HT1080 (cell line): ENCODE results near the gene SMARCB1. TPM values are rescaled to one million over a fixed set of nuclear protein-coding genes. Genes with fewer than 3 reads are reported as not detected.

Experiments used
- DNase-seq: peaks from one replicate; pipeline ENCODE4 v3.0.0-alpha.2; 2015; ENCODE audit warnings: low read depth
- total RNA-seq: library from RNA; depleted of rRNA; stranded (reverse); fragments of >200 nt; shearing (Covaris generic); gene quantifications from 2 replicates; pipeline ENCODE4 v1.2.3, GENCODE V29; 2014

The SMARCB1 gene
- total RNA-seq, 1 experiment from 2014 or later, result 107 TPM

- no peak for DNase-seq
Measured at GRCh38 chr22:23829845-23830372, 43.1 kb downstream of the SMARCB1 start.

GRCh38 chr22:23831261-23831660, 44.5 kb downstream of the SMARCB1 start:
- DNase-seq, result no peak

GRCh38 chr22:23831781-23832180, 45.0 kb downstream of the SMARCB1 start:
- DNase-seq, result no peak

GRCh38 chr22:23832226-23833016, 45.7 kb downstream of the SMARCB1 start:
- no peak for DNase-seq

GRCh38 chr22:23833017-23833751, 46.4 kb downstream of the SMARCB1 start:
- no peak for DNase-seq

GRCh38 chr22:23833911-23834317, 47.1 kb downstream of the SMARCB1 start:
- DNase-seq, result no peak

- no peak for DNase-seq
Measured at GRCh38 chr22:23834406-23834792, 47.6 kb downstream of the SMARCB1 start.

- no peak for DNase-seq
Measured at GRCh38 chr22:23834793-23835483, 48.2 kb downstream of the SMARCB1 start.

- no peak for DNase-seq
Measured at GRCh38 chr22:23835484-23836144, 48.8 kb downstream of the SMARCB1 start.

GRCh38 chr22:23836281-23836680, 49.5 kb downstream of the SMARCB1 start:
- no peak for DNase-seq

GRCh38 chr22:23836692-23837495, 50.1 kb downstream of the SMARCB1 start:
- no peak for DNase-seq

GRCh38 chr22:23837496-23837859, 50.7 kb downstream of the SMARCB1 start:
- no peak for DNase-seq

- no peak for DNase-seq
Measured at GRCh38 chr22:23837911-23838680, 51.3 kb downstream of the SMARCB1 start.

GRCh38 chr22:23838681-23839468, 52.1 kb downstream of the SMARCB1 start, which contains the start of gene DERL3:
DERL3 (minus strand) TSS chr22:23839006; CDS start chr22:23838987, 19 bp downstream.
- DNase-seq, result no peak

GRCh38 chr22:23840026-23840425, 53.3 kb downstream of the SMARCB1 start:
- DNase-seq, result peak; percentile 10

- no peak for DNase-seq
Measured at GRCh38 chr22:23841292-23841691, 54.5 kb downstream of the SMARCB1 start.

- DNase-seq, result no peak
Measured at GRCh38 chr22:23841736-23842445, 55.1 kb downstream of the SMARCB1 start.

GRCh38 chr22:23842599-23842998, 55.8 kb downstream of the SMARCB1 start:
- DNase-seq, result no peak
